Stimulated activated CD4-positive, alpha-beta T cell treated with anti-CD3 and anti-CD28 coated beads, Interleukin-1b, Interleukin-23, amount 100 ng/mL, for 1 hour (primary cell): ENCODE data around the gene FAAH.

ENCODE experiments used
- DNase-seq, 2 donors: peaks; one replicate each; pipeline ENCODE4 v3.0.0-alpha.2; 2020; ENCODE audit warnings: low read depth in 2 of 2

FAAH gene

DNA sequence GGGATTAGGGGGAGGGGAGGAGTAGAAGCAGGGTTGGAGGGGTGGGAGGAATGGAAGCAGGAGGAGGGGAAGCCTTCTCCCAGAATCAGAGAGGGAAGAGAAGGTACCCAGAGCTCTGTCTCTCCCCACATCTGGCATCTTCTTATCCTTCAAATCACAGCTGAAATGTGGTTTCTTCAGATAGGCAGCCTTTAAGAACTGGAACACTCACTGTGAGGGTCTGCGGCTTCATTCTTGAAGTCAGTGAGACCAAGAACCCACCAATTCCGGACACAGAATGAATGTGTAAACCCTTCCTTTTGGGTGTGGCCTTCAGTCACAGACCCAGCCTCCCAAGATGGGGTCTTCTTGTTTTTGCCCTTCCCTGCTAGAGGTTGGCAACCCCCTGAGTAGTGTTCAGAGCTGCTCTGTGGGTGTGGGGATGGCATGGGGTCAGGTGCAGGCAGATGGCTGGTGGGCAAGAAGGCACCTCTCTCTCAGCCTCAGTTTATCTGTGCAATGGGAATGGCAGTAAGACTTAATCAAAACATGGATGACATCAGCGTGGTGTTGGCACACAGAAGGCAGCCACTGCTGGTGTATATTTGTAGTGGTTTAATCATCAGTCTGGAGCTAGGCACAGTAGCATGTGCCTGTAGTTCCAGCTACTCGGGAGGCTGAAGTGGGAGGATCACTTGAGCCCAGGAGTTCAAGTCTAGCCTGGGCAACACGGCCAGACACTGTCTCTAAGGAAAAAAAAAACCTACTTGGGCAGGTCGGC, 7.2 kb downstream of the FAAH start:
- DNase-seq = no peak

DNA sequence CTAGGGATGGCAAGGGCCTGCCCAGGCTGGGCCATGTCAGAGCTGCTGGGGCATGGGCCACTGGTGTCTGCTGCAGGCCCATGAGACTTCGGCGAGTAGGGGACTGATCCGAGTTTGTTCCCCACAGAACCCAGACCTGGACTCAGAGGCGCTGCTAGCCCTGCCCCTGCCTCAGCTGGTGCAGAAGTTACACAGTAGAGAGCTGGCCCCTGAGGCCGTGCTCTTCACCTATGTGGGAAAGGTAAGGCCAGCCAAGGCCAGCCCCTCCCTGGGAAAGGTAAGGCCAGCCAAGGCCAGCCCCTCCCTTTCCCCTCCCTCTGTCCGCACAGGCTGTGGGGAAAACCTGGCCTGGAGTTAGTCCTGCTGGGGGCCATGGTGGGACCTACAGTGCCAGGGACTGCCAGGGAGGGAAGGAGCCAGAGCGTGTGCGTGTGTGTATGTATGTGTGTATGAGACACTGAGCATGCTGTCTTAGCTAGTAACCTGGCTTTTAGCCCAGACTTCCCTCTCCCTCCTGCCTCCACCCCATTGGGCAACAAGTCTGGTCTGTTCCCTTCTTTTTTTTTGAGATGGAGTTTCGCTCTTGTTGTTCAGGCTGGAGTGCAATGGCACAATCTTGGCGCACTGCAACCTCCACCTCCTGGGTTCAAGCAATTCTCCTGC, 8.0 kb downstream of the FAAH start:
- DNase-seq = no peak

DNA sequence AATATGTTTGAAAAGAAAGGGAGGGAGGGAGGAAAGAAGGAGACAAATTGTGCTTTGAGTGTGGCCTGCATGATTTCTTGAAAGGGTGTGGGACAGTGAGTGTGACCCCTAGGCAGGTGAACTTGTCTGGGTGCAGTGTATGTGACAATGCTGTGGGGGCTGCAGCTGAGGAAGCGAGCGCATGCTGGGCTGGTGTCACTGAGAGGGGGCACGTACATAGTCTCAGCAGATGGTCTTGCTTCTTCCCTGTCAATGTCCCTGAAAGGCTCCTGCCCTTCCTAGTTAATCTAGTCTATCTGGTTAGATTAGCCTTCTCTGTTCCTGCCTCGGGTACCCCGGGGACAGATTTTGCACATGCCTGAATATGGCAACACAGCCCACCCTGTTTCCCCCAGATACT, 9.8 kb downstream of the FAAH start:
- no peak for DNase-seq

DNA sequence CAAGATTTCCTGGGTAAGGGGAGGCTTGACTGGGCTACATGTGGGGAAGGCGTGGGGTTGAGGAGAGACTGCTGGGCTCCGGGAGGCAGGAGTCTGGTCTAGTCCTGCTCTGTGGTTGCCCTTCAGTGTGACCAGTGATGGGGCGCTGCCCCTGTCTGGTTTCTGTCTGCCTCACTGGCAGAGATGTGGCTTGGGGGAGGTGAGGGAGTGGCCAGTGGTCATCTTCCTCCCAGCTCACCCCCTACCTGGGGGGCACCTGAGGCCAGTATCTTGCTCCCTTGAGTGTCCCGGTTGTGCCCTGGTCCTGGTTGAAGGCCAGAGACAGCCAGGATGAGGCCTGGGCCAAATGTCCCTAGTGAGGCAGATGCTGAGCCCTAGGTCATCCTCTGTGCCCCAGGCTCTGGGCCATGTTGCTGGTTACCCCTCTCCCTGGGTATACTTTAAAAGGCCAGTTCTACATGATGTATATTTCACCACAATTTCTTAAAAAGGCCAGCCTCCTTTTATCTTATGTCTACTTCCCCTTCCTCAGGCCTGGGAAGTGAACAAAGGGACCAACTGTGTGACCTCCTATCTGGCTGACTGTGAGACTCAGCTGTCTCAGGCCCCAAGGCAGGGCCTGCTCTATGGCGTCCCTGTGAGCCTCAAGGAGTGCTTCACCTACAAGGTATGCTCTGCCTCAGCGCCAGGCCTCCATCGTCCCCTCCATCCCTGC, 10.5 kb downstream of the FAAH start:
- DNase-seq = no peak

DNA sequence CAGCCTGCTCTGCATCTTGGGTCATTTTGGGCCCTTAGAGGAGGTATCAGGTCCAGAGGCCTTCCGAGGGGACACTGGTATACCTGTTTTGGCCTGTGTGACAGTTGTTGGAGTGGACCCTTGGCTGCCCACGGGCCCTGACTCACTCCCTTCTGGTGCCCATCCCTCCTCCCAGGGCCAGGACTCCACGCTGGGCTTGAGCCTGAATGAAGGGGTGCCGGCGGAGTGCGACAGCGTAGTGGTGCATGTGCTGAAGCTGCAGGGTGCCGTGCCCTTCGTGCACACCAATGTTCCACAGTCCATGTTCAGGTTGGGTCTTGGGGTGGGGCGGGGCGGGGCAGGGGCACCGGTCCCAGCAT, 11.1 kb downstream of the FAAH start:
- no peak for DNase-seq

DNA sequence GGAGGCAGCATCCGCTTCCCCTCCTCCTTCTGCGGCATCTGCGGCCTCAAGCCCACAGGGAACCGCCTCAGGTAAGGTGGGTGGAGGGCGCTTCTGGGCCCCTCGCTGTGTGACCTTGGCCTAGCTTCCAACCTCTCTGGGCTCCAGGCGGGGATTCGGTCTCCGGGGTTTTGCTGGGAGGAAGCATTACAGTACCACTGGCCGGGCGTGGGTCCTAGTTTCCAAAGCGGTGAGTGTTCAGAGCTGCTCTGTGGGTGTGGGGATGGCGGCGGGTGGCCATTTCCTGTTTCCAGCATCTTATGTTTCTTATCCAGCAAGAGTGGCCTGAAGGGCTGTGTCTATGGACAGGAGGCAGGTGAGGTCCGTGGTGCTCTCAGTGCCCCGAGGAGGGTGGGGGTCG, 11.6 kb downstream of the FAAH start:
- DNase-seq = no peak

DNA sequence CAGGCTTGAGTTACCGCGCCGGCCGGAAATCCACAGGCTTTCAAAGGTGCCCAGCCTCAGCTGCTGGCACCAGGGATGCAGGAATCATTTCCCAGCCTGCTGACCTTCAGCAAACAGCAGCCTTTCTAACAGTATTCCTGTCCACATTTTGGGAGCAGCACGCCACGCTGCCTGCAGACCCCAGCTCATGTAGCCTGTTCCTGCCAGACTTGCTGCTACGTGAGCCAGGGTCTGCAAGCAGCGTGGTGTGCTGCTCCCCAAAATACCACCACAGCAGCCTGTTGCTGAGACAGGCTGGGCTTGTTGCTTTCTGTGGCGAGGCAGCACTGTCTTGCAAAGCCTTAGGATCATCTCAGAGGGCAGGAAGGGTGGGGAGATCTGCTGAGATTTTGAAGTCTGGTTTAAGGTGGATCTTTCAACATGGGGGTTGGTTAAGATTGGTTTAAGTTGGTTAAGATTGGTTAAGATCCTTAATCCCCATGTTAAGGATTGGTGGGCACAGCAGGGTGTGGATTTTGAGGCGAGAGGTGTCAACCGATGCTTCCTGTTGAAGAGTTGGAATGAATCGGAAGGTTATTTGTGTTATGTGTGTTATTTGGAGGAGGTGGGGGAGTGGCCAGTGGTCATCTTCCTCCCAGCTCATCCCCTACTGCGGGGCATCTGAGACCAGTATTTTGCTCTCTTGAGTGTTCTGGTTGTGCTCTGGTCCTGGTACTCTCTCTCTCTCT, 12.9 kb downstream of the FAAH start:
- DNase-seq = no peak

DNA sequence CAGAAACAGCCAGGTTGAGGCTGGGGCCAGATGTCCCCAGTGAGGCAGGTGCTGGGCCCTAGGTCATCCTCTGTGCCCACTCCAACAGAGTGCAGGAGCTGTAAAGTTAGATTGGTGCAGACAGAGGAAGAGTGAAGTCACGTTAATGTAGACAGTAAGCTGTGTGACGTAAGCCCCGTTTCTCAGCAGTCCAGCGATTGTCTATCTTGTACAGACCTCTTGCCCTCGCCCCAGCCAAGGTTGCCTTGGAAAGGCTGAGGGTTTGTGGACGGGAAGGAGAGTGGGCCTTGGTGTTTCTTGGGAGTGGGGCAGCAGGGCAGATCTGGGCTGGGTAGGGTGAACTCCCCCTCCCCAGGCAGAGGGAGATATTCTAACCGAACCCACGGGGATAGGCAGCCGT, 13.5 kb downstream of the FAAH start:
- no peak for DNase-seq

DNA sequence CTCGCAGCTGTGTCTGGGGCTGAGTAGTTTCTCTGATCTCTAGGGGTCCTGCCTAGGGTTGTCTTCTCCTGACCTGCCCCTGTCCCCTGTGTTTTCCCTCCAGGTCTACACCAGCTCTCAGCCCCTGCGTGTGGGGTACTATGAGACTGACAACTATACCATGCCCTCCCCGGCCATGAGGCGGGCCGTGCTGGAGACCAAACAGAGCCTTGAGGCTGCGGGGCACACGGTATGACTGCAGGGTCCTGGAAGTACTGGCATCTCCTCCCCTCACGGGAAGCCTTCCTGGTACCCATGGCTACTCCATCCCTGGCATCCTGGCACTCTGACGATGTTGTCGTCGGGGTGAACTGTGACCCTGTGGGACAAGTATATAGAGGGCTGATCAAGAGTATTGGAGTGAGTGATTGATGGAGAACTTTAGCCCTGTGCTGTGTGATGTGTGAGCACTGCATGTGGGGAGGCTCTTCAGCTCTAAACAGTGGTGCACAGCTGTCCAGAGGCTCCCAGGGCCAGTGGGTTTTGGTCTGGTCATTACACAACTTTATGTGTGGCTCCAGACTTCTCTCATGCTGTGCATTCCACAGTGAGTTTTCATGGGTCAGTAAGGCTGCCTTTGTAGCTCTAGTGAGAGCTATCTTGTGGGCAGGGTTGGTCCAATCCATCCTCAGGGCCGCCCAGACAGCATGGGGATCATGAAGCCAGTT, 14.4 kb downstream of the FAAH start:
- DNase-seq = no peak

DNA sequence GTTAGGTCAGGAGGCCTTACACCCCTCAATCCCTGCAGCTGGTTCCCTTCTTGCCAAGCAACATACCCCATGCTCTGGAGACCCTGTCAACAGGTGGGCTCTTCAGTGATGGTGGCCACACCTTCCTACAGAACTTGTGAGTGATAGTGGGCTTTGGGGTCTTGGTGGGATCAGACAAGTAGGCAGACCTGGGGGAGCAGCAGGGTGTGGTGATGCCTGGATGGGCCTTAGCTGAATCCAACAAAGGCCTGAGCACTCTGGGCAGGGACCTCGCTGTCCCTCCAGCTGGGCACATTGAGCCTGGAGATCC, 14.9 kb downstream of the FAAH start:
- no peak for DNase-seq

DNA sequence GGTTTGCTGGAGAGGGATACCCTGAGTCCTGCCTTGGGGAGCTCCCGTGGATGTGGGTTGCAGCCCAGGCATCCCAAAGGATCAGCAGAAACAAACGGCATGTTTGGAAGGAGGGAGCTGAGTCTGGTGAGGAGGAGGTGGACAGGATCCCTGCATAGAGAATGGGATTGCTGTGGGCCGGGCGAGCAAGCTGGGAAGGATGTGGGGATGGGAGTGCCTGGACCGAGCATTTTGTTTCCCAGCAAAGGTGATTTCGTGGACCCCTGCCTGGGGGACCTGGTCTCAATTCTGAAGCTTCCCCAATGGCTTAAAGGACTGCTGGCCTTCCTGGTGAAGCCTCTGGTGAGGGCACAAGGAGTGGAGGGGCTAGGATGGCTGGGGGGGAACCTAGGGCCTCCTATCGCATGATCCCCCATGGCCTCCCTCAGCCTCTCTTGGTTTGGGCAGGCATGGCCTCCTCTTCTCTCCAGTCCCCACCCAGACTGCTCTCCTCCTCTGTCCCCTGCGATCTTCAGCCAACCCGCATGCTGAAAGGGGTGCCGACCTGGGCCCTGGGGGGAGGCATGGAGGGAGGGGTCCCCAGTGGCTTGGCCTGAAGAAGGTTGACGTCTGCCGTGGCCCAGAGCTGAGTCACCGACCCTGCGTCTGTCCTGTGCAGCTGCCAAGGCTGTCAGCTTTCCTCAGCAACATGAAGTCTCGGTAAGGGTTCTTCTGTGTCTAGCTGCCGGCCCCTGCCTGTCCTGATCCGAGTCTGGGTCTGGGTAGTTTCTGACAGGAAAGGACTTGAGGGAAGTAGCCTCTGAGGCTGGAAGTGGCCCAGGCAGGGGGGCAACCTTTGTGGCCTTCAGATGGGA, 16.3 kb downstream of the FAAH start:
- DNase-seq = no peak

DNA sequence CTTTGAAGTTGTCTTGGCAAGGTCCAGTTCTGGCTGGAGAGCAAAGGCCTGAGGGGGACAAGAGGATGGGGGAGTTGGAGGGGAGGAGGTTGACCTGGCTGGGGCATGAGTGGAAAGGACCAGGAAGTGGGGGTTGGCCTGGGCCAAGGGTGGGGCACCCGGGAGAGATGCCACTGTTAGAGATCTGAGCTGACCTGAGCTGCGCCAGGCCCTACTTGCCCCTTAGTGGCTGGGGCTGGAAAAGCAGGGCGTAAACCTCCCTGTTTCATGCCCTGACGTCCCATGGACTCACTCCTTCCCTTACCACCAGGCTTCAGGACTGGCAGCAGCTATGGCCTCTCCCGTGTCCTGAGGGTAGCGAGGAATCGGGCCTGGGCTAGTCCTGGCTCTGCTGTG, 16.9 kb downstream of the FAAH start:
- no peak for DNase-seq

DNA sequence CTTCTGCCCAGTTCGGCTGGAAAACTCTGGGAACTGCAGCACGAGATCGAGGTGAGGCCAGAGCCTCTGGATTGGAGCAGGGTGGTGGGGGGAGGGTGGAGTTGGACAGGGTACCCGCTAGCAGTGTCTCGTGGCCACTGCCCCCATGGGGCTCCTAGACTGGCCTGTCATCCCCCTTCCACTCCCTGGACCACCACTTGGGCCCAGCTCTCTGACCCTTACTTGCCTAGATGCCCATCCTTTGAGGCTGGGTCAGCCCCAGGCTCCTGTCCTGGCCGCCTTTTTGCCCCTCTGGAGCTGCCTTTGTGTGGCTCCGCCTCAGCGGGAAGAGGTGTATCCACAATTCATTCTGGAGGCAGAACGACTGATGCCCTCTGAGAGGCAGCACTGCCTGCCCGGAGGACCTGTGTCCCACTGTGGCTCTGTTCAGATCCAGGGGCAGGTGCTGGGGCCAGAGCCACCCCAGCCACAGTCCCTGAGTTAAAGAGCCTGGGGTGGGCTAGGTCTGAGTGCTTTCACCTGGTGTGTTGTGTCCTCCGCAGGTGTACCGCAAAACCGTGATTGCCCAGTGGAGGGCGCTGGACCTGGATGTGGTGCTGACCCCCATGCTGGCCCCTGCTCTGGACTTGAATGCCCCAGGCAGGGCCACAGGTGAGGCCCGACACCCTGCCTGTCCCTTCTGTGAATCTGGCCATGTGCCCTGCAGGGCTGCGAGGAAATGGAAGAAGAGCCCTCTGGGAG, 17.7 kb downstream of the FAAH start:
- DNase-seq = no peak

DNA sequence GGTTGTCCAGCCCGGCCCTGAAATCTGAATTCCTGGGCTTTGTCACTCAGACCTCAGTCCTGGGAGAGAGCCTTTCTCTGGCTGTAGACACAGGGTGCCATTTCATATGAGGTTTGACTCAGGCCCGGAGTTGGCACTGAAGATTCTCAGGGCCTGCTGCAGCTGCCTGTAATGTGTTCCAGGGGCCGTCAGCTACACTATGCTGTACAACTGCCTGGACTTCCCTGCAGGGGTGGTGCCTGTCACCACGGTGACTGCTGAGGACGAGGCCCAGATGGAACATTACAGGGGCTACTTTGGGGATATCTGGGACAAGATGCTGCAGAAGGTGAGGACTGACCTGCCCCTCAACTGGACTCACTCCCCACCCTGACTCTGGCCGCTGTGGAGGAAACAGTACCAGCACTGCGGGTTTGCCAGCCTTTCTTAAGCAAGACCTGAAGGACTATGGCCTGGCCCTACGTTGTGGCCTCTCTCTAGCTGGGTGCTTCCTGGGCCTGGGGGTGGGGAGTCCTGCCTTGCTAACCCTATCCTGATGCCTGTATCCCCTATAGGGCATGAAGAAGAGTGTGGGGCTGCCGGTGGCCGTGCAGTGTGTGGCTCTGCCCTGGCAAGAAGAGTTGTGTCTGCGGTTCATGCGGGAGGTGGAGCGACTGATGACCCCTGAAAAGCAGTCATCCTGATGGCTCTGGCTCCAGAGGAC, 18.9 kb downstream of the FAAH start:
- DNase-seq = no peak

DNA sequence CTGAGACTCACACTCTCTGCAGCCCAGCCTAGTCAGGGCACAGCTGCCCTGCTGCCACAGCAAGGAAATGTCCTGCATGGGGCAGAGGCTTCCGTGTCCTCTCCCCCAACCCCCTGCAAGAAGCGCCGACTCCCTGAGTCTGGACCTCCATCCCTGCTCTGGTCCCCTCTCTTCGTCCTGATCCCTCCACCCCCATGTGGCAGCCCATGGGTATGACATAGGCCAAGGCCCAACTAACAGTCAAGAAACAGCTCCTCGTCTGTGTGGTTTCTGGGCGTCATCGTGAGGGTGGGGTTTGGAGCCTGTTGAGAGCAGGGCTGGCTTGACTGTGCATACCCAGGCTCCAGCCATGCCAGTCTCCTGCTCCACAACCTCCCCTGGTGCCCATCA, 19.5 kb downstream of the FAAH start:
- DNase-seq = no peak

DNA sequence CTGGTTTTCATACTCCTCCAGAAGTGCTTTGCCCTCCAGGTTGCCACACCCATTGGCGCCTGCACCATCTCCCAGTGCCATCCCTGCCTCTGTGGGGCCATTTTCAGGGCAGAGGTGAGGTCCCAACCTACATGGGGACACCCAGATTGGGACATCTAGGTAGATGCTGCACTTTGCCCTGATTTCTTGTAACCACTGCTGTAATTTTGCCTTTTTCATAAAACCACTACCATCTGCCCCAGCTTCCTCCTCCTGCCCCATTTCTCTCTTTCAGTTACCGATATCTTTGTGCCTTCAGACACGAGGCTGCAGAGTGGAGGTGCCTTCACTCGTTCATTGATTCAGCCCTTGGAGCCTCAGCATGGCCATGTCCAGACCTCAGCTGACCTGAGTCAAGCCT, 21.4 kb downstream of the FAAH start:
- DNase-seq = no peak

DNA sequence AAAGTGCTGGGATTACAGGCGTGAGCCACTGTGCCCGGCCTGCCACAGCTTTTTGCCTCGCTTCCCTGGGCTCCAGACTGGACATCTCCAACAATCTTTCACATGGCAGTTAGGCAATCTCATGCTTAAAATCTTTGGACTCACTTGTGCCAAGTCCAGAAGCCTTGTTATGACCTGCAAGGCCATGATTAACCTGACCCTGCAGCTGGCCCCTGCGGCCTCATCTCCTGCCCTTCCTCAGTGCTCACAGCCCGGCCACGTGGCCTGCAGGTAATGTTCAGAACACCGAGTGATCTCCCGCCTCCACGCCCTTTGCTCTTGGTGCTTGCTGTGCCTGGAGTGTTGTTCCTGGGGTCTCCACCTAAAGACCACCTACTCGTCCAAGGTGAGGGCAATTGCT, 24.9 kb downstream of the FAAH start:
- DNase-seq = no peak

DNA sequence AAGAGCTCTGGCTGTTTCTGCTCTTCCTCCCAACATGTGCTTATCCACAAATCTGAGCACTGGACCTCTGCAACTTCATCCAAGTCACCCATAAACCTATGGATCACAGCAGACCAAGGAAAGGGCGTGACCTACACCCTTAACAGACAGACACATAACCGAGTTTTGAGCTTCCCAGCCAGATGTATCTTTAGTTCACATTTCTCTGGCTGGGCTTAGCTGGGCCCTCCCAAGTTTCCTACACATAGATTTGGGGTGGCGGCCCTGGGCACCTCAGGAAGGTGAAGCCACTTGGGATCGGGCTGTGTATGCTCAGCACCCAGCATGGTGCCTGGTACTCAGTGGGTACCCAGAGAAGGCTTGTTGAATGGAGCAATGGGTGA, 26.4 kb downstream of the FAAH start:
- no peak for DNase-seq

DNA sequence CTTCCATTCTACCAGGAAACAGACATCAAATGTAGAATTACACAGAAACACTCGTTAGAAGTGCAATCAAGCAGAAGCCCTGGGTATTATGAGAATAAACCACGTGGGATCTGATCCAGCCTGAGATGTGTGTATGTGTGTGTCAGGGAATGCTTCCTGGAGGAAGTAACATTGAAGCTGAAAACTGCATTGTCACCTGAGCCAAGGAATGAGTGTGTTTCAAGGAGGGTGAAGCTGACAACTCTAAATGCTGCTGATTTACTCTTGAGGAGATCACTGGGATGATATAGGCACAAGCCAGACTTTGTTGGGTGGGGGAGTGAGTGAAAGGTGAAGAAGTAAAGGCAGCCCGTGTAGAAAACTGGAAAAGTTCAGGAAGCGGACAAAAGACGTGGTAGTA, 27.6 kb downstream of the FAAH start:
- DNase-seq = no peak
